Psoas muscle (tissue), 8 donors: ENCODE data around the gene CNDP1. TPM values are rescaled to one million over a fixed set of nuclear protein-coding genes. Genes with fewer than 3 reads are reported as not detected.

ENCODE experiments used
- ATAC-seq, 4 donors: fragments of 200-7000 bp; cut with Tn5 transposase; one replicate each; pipeline ENCODE4 v1.9.1; 2020; ENCODE audit warnings: moderate library complexity in 3 of 4, mild to moderate bottlenecking in 2 of 4
- DNase-seq, 2 donors: peaks; one replicate each; pipeline ENCODE4 v3.0.0-alpha.2; 2020
- H3K27ac ChIP-seq: fragments of 200-600 bp; one replicate; pipeline ENCODE4 v1.8.0; 2022
- H3K27me3 ChIP-seq, 3 donors: fragments of 200-600 bp in 1 of 3; one replicate each; pipeline versions ENCODE4 v1.6.1 to v1.8.0; 2013 to 2022; ENCODE audit warnings: low read length in 2 of 3, mild to moderate bottlenecking in 2 of 3, moderate library complexity in 1 of 3; ENCODE audit not compliant: insufficient read depth in 3 of 3
- H3K36me3 ChIP-seq, 2 donors: fragments of 200-600 bp in 1 of 2; one replicate each; pipeline versions ENCODE4 v1.6.1 to v1.8.0; 2013 to 2022; ENCODE audit warnings: low read depth in 1 of 2, mild to moderate bottlenecking in 1 of 2, moderate library complexity in 1 of 2; ENCODE audit not compliant: insufficient read depth in 1 of 2
- H3K4me1 ChIP-seq: fragments of 200-600 bp; one replicate; pipeline ENCODE4 v1.8.0; 2022
- H3K4me3 ChIP-seq: fragments of 200-600 bp; one replicate; pipeline ENCODE4 v1.8.0; 2022; ENCODE audit warnings: mild to moderate bottlenecking
- H3K9me3 ChIP-seq: fragments of 200-600 bp; one replicate; pipeline ENCODE4 v1.8.0; 2022
- CTCF ChIP-seq: fragments of 200-600 bp; IDR thresholded peaks from one replicate; pipeline ENCODE4 v1.8.0; 2022; ENCODE audit warnings: antibody characterized with exemption
- WGBS, 3 donors: extraction: QIAGEN DNeasy Blood & Tissue Kit; methylation state at CpG; one replicate each; pipeline versions ENCODE4 v1.1.6 to v1.1.7; 2013; 5-methylcytosine and 5-hydroxymethylcytosine counted together
- intact Hi-C, 2 donors: fragments of 100-400 bp; cut with DNase I; formaldehyde crosslinking; loops; one replicate each; pipeline versions ENCODE4 v1.11.0 to v1.14.2; 2022
- polyA plus RNA-seq, 3 donors: library from polyadenylated mRNA; stranded (reverse); fragments of 200-250 nt; gene quantifications; one replicate each; pipeline ENCODE4 v1.2.3, GENCODE V29; 2013
- total RNA-seq, 4 donors: library from RNA; stranded (reverse); fragmentation: NEBNext Ultra II Directional in 2 of 4; extraction: Animal tissue kit (Norgen Biotek cat#: 25700) in 2 of 4; gene quantifications; one replicate each; pipeline versions ENCODE4 v1.2.1 to v1.2.4, GENCODE V29; 2021 to 2023
- donor health status: healthy with polysubstance abuse.
- donor health status: DM: no; HTN: no; CAD: no; lungs with moderate emphysema.
- donor health status: Bipolar disorder and iron deficiency.
- donor health status: healthy.
- donor health status: DM: yes; HTN: yes; CAD: no.
- donor health status: DM: no; HTN: no; CAD: no.
- donor health status: DM: no; HTN: no; CAD: no.
- donor health status: DM: yes; HTN: yes; CAD: no.

The CNDP1 gene
- total and polyA plus RNA-seq, 7 donors: 0.04 TPM; not detected in 6

- no peaks in the 10 kb centered on the region for H3K4me1 ChIP-seq
- peak; percentile 88 for TF ChIP-seq CTCF
- peaks cover 0 to 21% (median 2%) of the 10 kb centered on the region in 3 donors for H3K27me3 ChIP-seq
- ATAC-seq (peak; percentile 84 to 94 (median 90)), DNase-seq (peak; percentile 74 to 84)
- H3K36me3 ChIP-seq: no peaks in the 10 kb centered on the region
- H3K9me3 ChIP-seq: peaks cover 4% of the 10 kb centered on the region
- WGBS, 3 donors: 21 to 26% (median 25%) methylated on average over 5 of the region's 5 CpGs
- intact Hi-C loops: loop anchor here (1.0 to 2.0 kb wide), 3 partner anchors 53 to 355 kb away; no protein-coding TSS in a partner anchor
- H3K4me3 ChIP-seq: no peak overlapping the region
- no peak overlapping the region for H3K27ac ChIP-seq
These were observed 17.7 kb downstream of the CNDP1 start for GRCh38 chr18:74551936-74552555.

GRCh38 chr18:74556126-74556525 is 21.8 kb downstream of the CNDP1 start:
- H3K27ac ChIP-seq: no peak overlapping the region
- ATAC-seq: no peak
- DNase-seq: no peak
- no peaks in the 10 kb centered on the region for H3K36me3 ChIP-seq
- H3K4me1 ChIP-seq: no peaks in the 10 kb centered on the region
- intact Hi-C loops: no loop called here
- peaks cover 0 to 21% (median 2%) of the 10 kb centered on the region in 3 donors for H3K27me3 ChIP-seq
- H3K4me3 ChIP-seq: no peak overlapping the region
- H3K9me3 ChIP-seq: no peaks in the 10 kb centered on the region
- WGBS, 3 donors: 71 to 76% (median 75%) methylated on average over 11 of the region's 11 CpGs
- no peak for TF ChIP-seq CTCF

- TF ChIP-seq CTCF: no peak
These were observed 23.8 kb downstream of the CNDP1 start for GRCh38 chr18:74558096-74558495.

GRCh38 chr18:74562131-74562730 is 27.9 kb downstream of the CNDP1 start:
- intact Hi-C loops: no loop called here
- H3K4me1 ChIP-seq: no peaks in the 10 kb centered on the region
- TF ChIP-seq CTCF: no peak
- H3K27me3 ChIP-seq: peaks cover 0 to 2% (median 0%) of the 10 kb centered on the region in 3 donors
- WGBS, 3 donors: 78 to 85% (median 83%) methylated on average over 4 of the region's 4 CpGs
- no peak overlapping the region for H3K27ac ChIP-seq
- ATAC-seq: no peak
- no peaks in the 10 kb centered on the region for H3K36me3 ChIP-seq
- no peaks in the 10 kb centered on the region for H3K9me3 ChIP-seq
- no peak for DNase-seq
- H3K4me3 ChIP-seq: no peak overlapping the region

More at GRCh38 chr18:74558096-74558495, 23.8 kb downstream of the CNDP1 start:
- H3K4me1 ChIP-seq: no peaks in the 10 kb centered on the region
- H3K27me3 ChIP-seq: peaks cover 0 to 21% (median 2%) of the 10 kb centered on the region in 3 donors
- 80 to 89% (median 88%) methylated on average over 4 of the region's 4 CpGs for WGBS, 3 donors
- ATAC-seq (no peak), DNase-seq (no peak)
- no peaks in the 10 kb centered on the region for H3K36me3 ChIP-seq
- intact Hi-C loops: no loop called here
- H3K9me3 ChIP-seq: no peaks in the 10 kb centered on the region
- no peak overlapping the region for H3K4me3 ChIP-seq
- no peak overlapping the region for H3K27ac ChIP-seq
